Retinal pigment epithelial cell (primary cell): ENCODE measurements around the gene TLE3.

ENCODE experiments used
- DNase-seq: peaks from one replicate; pipeline ENCODE4 v3.0.0-alpha.2; 2010; ENCODE audit warnings: low read depth
- H3K4me3 ChIP-seq: 2 replicates; pipeline ENCODE4 v1.5.1; 2011; ENCODE audit warnings: mild to moderate bottlenecking, low read length, control low read depth, moderate library complexity
- TF ChIP-seq, protein P1 (sequence below): conservative IDR thresholded peaks from 2 replicates; pipeline ENCODE4 v1.5.1; 2011; ENCODE audit warnings: low read depth, low read length, control low read depth, inconsistent platforms

The TLE3 gene

DNA sequence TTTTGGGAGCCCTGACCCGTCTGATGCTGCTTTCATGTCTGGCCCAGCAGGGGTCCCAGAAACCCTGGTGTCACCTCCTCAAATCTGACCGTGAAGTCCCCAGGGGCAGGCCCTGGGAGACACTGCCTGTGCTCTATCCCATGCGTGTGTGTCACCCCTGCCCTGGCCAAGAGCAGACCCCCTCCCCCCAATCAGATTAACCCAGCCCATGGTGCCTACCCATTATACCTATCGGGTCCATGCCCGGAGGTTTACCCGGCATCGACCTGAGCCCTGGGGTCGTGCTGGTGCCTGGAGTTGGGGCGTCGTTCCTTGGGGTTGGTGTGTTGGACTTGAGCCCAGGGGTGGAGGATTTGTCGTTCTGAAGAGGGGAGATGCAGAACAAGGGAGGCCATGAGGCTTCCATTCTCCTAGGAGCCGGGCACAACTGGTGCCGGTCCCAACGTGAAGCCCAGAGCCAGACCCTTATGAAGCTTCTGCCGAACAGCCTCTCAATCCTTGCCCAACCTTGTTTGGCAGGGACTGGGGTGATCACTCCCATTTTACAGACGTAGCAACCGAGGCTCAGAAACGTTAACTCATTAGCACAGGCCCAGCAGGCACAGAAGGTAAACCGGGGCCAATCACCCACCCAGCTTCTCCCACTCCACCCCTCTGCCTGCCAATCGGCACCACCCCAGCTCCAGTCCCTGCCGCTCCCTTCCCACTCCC, 39.6 kb downstream of the TLE3 start:
- no peak for DNase-seq
- H3K4me3 ChIP-seq: no peak overlapping the region
- TF ChIP-seq, protein P1, sequence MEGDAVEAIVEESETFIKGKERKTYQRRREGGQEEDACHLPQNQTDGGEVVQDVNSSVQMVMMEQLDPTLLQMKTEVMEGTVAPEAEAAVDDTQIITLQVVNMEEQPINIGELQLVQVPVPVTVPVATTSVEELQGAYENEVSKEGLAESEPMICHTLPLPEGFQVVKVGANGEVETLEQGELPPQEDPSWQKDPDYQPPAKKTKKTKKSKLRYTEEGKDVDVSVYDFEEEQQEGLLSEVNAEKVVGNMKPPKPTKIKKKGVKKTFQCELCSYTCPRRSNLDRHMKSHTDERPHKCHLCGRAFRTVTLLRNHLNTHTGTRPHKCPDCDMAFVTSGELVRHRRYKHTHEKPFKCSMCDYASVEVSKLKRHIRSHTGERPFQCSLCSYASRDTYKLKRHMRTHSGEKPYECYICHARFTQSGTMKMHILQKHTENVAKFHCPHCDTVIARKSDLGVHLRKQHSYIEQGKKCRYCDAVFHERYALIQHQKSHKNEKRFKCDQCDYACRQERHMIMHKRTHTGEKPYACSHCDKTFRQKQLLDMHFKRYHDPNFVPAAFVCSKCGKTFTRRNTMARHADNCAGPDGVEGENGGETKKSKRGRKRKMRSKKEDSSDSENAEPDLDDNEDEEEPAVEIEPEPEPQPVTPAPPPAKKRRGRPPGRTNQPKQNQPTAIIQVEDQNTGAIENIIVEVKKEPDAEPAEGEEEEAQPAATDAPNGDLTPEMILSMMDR: no peak

DNA sequence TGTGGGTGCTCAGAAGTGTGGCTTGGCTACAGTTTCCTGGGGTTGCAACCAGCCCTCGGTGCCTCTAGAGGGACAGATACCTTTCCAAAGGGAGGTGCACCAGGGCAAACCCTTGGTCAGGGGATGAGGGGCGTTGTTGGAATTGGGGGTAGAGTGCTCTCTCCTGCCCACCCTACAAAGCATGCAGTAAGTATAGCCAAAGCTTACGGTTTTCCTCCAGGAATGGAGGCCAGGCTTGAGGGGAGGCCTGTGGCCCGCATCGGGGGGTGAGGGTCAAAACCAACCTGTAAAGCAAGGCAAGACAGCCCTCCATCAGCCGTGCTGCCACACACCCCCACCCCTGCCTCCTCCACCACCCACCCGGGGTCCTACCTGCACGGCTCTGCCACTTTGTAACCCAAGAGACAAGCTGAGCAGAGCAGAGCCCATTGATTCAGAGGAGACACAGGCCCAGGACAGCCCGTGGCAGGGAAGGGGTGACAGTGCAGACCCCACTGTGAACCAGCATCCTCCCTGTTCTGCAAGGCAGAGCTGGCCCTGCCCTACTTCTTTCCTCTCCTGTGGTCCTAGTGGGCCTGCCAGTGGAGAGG, 41.5 kb downstream of the TLE3 start:
- TF ChIP-seq, protein P1: no peak
- no peak for DNase-seq
- no peak overlapping the region for H3K4me3 ChIP-seq

DNA sequence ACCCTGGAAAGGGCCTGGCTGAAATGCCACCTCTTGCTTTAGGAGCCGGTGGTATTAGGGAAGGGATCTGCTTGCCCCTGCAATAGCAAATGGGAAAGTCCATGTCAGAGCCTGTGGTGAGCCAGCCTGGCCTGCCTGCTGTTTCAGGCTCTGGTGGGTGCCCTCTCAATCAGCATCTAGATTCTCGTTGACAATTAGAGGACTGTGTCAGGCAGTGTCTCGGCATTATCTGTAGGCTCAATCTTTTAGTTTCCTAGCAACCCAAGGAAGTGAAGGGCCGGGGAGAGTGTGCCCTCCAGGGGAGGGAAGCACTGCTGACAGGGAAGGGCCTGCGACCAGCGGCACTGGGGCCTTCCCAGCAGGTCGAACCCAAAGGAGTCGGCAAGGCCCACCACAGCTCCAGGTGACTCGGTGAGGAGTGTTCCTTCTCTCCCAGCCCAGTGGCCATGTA, 42.1 kb downstream of the TLE3 start:
- TF ChIP-seq, protein P1: peak; percentile 27
- DNase-seq: no peak
- H3K4me3 ChIP-seq: no peak overlapping the region

DNA sequence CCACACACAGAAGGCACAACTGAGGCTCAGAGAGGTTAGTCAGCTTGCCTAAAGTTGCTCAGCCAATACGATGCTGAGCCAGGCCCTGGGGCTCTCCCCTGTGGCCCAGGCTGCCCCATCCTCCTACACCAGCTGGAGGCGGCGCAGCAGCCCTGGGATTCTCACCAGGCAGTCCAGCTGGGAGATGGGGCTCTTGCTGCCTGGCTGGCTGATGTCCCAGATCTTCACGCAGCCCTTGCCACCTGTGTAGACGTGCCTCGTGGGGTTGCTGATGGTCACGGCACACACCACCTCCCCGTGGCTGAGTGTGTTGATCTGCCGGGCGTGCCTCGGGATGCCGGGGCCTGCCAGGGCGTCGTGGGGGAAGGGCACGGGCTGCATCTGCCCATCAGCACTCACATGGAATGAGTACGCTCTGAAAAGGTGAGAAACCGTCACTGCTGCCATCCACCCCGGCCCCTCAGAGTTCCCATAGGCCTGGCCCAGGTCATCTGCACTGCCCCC, 42.8 kb downstream of the TLE3 start:
- DNase-seq: no peak
- H3K4me3 ChIP-seq: no peak overlapping the region
- TF ChIP-seq, protein P1: no peak

DNA sequence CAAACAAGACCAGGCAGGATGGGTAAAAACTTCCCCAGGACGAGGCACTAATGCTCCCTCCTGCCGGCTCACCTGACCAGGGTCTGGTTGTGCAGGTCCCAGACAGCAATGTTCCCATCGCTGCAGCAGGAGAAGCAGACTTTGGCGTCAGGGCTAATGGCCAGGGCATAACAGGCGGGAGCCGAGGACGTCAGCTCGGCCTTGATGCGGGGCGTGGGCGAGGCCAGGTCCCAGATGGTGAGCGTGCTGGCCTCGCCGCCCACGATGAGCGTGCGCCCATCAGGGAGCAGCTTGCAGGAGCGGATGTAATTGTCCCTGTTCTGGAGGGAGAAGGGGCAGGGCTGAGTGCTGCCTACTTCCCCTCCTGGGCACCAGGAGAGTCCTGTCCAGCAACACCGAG, 43.4 kb downstream of the TLE3 start:
- TF ChIP-seq, protein P1: no peak
- no peak for DNase-seq
- no peak overlapping the region for H3K4me3 ChIP-seq

DNA sequence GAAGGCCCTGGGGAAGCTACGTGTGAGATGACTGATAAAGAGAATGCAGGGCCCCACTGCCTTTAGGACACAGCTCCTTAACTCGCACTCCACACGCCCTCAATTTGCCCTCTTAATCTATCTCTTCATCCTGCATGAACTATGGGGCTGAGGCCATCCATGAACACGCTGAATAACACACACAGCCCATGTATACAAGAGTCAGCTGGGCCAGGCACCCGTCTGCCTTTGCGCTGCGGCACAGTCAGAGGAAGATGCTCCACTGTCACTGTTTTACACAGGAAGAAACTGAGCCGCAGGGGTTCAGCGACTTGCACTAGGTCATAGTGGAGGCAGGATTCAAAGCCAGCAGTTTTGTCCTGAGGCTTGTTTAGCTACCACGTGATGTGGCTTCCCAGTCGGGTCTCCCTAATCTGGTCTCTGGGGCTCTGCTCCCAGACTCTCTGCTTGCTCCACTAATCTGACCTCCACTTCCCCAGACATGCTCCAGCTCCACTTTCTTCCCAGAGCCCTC, 43.9 kb downstream of the TLE3 start:
- DNase-seq: no peak
- TF ChIP-seq, protein P1: no peak
- H3K4me3 ChIP-seq: no peak overlapping the region
